ENCODE data around the gene IL1RAPL2. TPM values are rescaled to one million over a fixed set of nuclear protein-coding genes. Genes with fewer than 3 reads are reported as not detected.

The IL1RAPL2 gene
- polyA plus RNA-seq, 1 of the 3 experiments (the other 2 are of a cell fraction): 0.13 TPM

GRCh38 chrX:105167233-105167632 lies 601.2 kb downstream of the IL1RAPL2 start:
- ChIA-PET CTCF (interaction anchor here (1.1 kb wide), 1 partner anchor 23 kb away, joined by 4 read pairs; no protein-coding TSS in a partner anchor), POLR2A (no interaction called here)
- 0% methylated on average over 3 of the region's 3 CpGs for WGBS (ENCODE audit: low lambda C conversion rate)
- no peak for DNase-seq
- no peak overlapping the region for H3K27ac ChIP-seq (ENCODE audit: low read depth in 2 of 2, low read length in 1 of 2)
- no peak for TF ChIP-seq JUND (IDR thresholded peaks at IDR 0.05)
- no peak for TF ChIP-seq TEAD4 (IDR thresholded peaks at IDR 0.05; ENCODE audit: borderline replicate concordance, insufficient read depth)
- H3K36me3 ChIP-seq (replicated peaks in 1 of 2; ENCODE audit: control insufficient read depth in 1 of 2, insufficient read depth in 2 of 2, low read length in 1 of 2): no peaks in the 10 kb centered on the region
- no peak overlapping the region for H2AFZ ChIP-seq (ENCODE audit: low read depth)
- no peaks in the 10 kb centered on the region for H3K9me3 ChIP-seq
- H4K20me1 ChIP-seq (ENCODE audit: insufficient read depth): no peaks in the 10 kb centered on the region
- H3K4me2 ChIP-seq: no peak overlapping the region
- no peaks in the 10 kb centered on the region for H3F3A ChIP-seq (replicated peaks; ENCODE audit: insufficient read depth)
- no peaks in the 10 kb centered on the region for H3K4me1 ChIP-seq (ENCODE audit: control insufficient read depth in 1 of 2, insufficient read depth in 2 of 2, low read depth in 1 of 2, low read length in 1 of 2)
- H3K4me3 ChIP-seq (ENCODE audit: low read depth in 2 of 2, low read length in 1 of 2): no peak overlapping the region
- no peaks in the 10 kb centered on the region for H3K9me2 ChIP-seq
- H3K9ac ChIP-seq: no peak overlapping the region
- H3K27me3 ChIP-seq (ENCODE audit: insufficient read depth): no peaks in the 10 kb centered on the region; the same call in 1 of the 2 replicates
- no peaks in the 10 kb centered on the region for H3K79me2 ChIP-seq (ENCODE audit: insufficient read depth)

DNA sequence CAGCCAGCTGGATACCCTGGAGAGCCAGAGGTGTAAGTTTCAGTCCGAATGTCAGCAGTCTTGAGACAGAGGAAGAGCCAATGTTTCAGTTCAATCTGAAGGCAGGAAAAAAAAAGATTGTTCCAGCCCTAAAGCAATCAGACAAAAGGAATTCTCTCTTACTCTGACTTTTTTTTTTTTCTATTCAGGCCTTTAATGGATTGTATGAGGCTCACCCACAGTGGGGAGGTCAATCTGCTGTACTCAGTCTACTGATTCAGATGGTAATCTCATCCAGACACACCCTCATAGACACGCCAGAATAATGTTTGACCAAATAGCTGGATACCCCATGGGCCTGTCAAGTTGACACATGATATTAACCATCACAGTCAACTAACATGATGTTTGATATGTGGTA lies 602.6 kb downstream of the IL1RAPL2 start:
- POLR2A ChIA-PET: no interaction called here
- no peak for TF ChIP-seq MXI1 (IDR thresholded peaks at IDR 0.05; ENCODE audit: low read depth, low read length)
- no peak for TF ChIP-seq RFX5 (IDR thresholded peaks at IDR 0.05; ENCODE audit: low read length)
- no peak for TF ChIP-seq RAD21 (IDR thresholded peaks at IDR 0.05; ENCODE audit: low read length)
- no peak for TF ChIP-seq YY1 (IDR thresholded peaks at IDR 0.05; ENCODE audit: low read depth)
- no peak for TF ChIP-seq TEAD4 (IDR thresholded peaks at IDR 0.05; ENCODE audit: borderline replicate concordance, insufficient read depth)
- no peak for TF ChIP-seq GATA2 (CRISPR knock-in tag; IDR thresholded peaks at IDR 0.05)
- no peak for TF ChIP-seq NRF1 (IDR thresholded peaks at IDR 0.05; ENCODE audit: low read depth, low read length)
- no peak for TF ChIP-seq USF1 (IDR thresholded peaks at IDR 0.05; ENCODE audit: borderline replicate concordance, low read depth)
- no peak for TF ChIP-seq REST (IDR thresholded peaks at IDR 0.05; ENCODE audit: low read depth, low read length)
- TF ChIP-seq MEF2A (IDR thresholded peaks at IDR 0.05; ENCODE audit: borderline replicate concordance, low read depth): no peak
- TF ChIP-seq EP300 (IDR thresholded peaks at IDR 0.05; ENCODE audit: borderline replicate concordance in 1 of 2, low read depth in 1 of 2, low read length in 1 of 2): no peak
- TF ChIP-seq SIN3A (IDR thresholded peaks at IDR 0.05; ENCODE audit: borderline replicate concordance, low read depth, low read length): no peak
- no peak for TF ChIP-seq FOXM1 (IDR thresholded peaks at IDR 0.05; ENCODE audit: low read depth)
- no peak for TF ChIP-seq CHD2 (IDR thresholded peaks at IDR 0.05; ENCODE audit: low read length, partially characterized antibody)
- WGBS (ENCODE audit: low lambda C conversion rate): 3% methylated on average over 2 of the region's 2 CpGs

More for the DNA sequence above, 602.6 kb downstream of the IL1RAPL2 start:
- Histone ChIP-seq H3K4me1 (ENCODE audit: control insufficient read depth in 1 of 2, insufficient read depth in 2 of 2, low read depth in 1 of 2, low read length in 1 of 2) (no peaks in the 10 kb centered on the region), H3K4me3 (ENCODE audit: low read depth in 2 of 2, low read length in 1 of 2) (no peak overlapping the region), H3K4me2 (no peak overlapping the region), H4K20me1 (ENCODE audit: insufficient read depth) (no peaks in the 10 kb centered on the region), H3K9ac (no peak overlapping the region), H3K27ac (ENCODE audit: low read depth in 2 of 2, low read length in 1 of 2) (no peak overlapping the region), H2AFZ (ENCODE audit: low read depth) (no peak overlapping the region), H3K27me3 (ENCODE audit: insufficient read depth) (no peaks in the 10 kb centered on the region; the same call in 1 of the 2 replicates), H3K9me3 (no peaks in the 10 kb centered on the region), H3K79me2 (ENCODE audit: insufficient read depth) (no peaks in the 10 kb centered on the region), H3K9me2 (no peaks in the 10 kb centered on the region), H3K36me3 (replicated peaks in 1 of 2; ENCODE audit: control insufficient read depth in 1 of 2, insufficient read depth in 2 of 2, low read length in 1 of 2) (no peaks in the 10 kb centered on the region), H3F3A (replicated peaks; ENCODE audit: insufficient read depth) (no peaks in the 10 kb centered on the region)
- CTCF ChIA-PET: interaction anchor here (2.5 kb wide), 1 partner anchor 22 kb away, joined by 9 read pairs; no protein-coding TSS in a partner anchor
- no peak for DNase-seq

Data from SK-N-SH (cell line).